ENCODE measurements around the gene LACTB. TPM values are rescaled to one million over a fixed set of nuclear protein-coding genes. Genes with fewer than 3 reads are reported as not detected.

Gene LACTB
- total and polyA plus RNA-seq, 2 experiments from 2014 or later = 26.5 to 31.0 TPM

DNA sequence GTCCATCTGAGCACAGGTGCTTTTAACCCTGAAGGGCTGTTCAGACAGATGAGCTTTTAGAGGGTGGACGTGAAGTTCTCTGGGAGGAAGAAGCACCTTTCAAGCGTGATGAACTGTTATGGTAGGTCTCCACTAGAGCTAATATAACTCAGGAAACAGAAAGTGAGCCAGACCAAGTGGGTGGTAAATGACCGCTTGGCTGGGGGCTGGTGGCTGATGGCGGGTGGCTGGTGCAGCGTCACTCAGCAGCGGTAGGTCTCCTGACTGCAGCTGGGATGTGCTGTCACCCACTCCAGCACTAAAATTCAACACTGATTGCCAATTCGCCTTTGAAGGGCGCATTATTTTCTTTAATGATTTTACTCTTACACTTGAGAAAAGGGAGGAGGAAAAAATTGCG is 31.2 kb upstream of the LACTB start:
- TF ChIP-seq, protein P1, sequence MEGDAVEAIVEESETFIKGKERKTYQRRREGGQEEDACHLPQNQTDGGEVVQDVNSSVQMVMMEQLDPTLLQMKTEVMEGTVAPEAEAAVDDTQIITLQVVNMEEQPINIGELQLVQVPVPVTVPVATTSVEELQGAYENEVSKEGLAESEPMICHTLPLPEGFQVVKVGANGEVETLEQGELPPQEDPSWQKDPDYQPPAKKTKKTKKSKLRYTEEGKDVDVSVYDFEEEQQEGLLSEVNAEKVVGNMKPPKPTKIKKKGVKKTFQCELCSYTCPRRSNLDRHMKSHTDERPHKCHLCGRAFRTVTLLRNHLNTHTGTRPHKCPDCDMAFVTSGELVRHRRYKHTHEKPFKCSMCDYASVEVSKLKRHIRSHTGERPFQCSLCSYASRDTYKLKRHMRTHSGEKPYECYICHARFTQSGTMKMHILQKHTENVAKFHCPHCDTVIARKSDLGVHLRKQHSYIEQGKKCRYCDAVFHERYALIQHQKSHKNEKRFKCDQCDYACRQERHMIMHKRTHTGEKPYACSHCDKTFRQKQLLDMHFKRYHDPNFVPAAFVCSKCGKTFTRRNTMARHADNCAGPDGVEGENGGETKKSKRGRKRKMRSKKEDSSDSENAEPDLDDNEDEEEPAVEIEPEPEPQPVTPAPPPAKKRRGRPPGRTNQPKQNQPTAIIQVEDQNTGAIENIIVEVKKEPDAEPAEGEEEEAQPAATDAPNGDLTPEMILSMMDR (IDR thresholded peaks at IDR 0.05; ENCODE audit: poor library complexity) = no peak
- TF ChIP-seq EZH2phosphoT487 (IDR thresholded peaks at IDR 0.05; ENCODE audit: low read depth, severe bottlenecking, unreplicated experiment) (no peak), EZH2 (IDR thresholded peaks at IDR 0.05; ENCODE audit: borderline replicate concordance) (no peak)
- no peak overlapping the region for H3K4me3 ChIP-seq
- DNase-seq (ENCODE audit: low spot score) = no peak
- H3K4me2 ChIP-seq = no peak overlapping the region
- no peaks in the 10 kb centered on the region for H3K79me2 ChIP-seq
- peaks cover 28% of the 10 kb centered on the region for H3K4me1 ChIP-seq (ENCODE audit: insufficient read depth)
- no peaks in the 10 kb centered on the region for H3K9me2 ChIP-seq (replicated peaks; ENCODE audit: insufficient read depth)
- 94% methylated on average over 9 of the region's 9 CpGs for WGBS (ENCODE audit: low lambda C conversion rate, missing lambda C conversion rate)
- no peaks in the 10 kb centered on the region for H3K27me3 ChIP-seq
- H3K27ac ChIP-seq = no peak overlapping the region
- H3K9me3 ChIP-seq (ENCODE audit: low read depth) = no peaks in the 10 kb centered on the region
- H2AFZ ChIP-seq = no peak overlapping the region
- H4K20me1 ChIP-seq (ENCODE audit: insufficient read depth, poor library complexity, severe bottlenecking) = no peaks in the 10 kb centered on the region
- H3K36me3 ChIP-seq (replicated peaks; ENCODE audit: insufficient read depth, low read depth) = no peaks in the 10 kb centered on the region

DNA sequence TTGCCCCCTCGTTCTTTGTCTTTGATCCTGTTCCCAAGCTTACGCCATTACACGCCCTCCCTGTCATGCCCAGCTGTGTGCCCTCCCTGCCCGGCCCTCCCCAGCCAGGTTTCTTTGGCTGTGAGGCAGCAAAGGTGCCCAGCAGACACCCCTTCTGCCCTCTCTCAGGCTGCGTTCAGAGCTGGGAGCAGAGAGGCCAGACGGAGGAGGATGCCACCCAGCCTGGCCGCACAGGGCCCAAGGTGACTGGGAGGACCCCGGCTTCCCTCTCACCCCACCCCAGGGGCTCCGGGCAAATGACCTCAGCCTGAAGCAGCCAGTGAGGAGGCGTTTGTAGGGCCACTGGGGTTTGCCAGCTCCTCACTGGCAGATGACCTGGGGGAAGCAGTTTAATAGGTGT is 30.8 kb upstream of the LACTB start:
- DNase-seq (ENCODE audit: low spot score) = no peak
- H3K9me2 ChIP-seq (replicated peaks; ENCODE audit: insufficient read depth) = no peaks in the 10 kb centered on the region
- H3K4me1 ChIP-seq (ENCODE audit: insufficient read depth) = peaks cover 28% of the 10 kb centered on the region
- H3K4me2 ChIP-seq = no peak overlapping the region
- H3K27ac ChIP-seq = no peak overlapping the region
- TF ChIP-seq EZH2 (IDR thresholded peaks at IDR 0.05; ENCODE audit: borderline replicate concordance) (no peak), EZH2phosphoT487 (IDR thresholded peaks at IDR 0.05; ENCODE audit: low read depth, severe bottlenecking, unreplicated experiment) (no peak)
- TF ChIP-seq, protein P1 (IDR thresholded peaks at IDR 0.05; ENCODE audit: poor library complexity) = no peak
- WGBS (ENCODE audit: low lambda C conversion rate, missing lambda C conversion rate) = 96% methylated on average over 9 of the region's 10 CpGs
- H3K4me3 ChIP-seq = no peak overlapping the region
- H3K79me2 ChIP-seq = no peaks in the 10 kb centered on the region
- no peaks in the 10 kb centered on the region for H3K9me3 ChIP-seq (ENCODE audit: low read depth)
- H3K27me3 ChIP-seq = no peaks in the 10 kb centered on the region
- no peaks in the 10 kb centered on the region for H3K36me3 ChIP-seq (replicated peaks; ENCODE audit: insufficient read depth, low read depth)
- H4K20me1 ChIP-seq (ENCODE audit: insufficient read depth, poor library complexity, severe bottlenecking) = no peaks in the 10 kb centered on the region
- no peak overlapping the region for H2AFZ ChIP-seq

DNA sequence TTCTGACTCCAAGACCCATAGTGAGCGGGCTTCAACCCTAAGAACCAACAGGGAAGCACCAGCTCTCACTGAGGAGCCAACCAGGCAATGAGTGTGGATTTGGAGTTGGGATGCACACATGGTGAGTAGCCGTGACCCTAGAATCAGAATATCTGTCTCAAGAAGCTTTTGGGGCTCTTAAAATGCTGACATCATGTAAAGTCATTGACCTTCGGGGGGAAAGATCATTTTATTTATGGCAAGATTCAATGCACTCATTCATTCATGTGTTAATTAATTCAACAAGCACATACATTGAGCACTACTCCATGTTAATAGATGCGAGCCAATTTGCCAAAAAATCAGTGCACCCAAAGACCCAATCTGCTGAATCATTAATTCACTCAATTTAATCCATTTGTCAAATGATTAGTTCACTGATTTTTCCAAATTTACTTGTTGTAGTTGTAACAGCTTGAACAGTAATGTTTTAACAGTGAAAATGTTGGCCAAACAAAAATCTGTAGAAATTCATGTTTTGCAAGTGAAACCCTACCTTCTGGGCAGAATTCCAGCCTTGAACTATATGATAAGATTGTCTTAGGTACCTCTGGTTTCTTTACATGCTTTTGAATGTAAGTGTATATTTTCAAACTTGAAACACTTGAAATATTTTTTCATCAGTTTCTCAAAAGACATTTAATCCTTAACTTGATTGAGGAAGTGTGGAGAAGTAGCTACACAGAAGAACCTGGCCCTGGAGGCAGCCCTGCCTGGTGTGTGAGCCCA is 29.8 kb upstream of the LACTB start:
- DNase-seq (ENCODE audit: low spot score) = no peak
- H3K4me2 ChIP-seq = no peak overlapping the region
- TF ChIP-seq EZH2 (IDR thresholded peaks at IDR 0.05; ENCODE audit: borderline replicate concordance) (no peak), EZH2phosphoT487 (IDR thresholded peaks at IDR 0.05; ENCODE audit: low read depth, severe bottlenecking, unreplicated experiment) (no peak)
- TF ChIP-seq, protein P1 (IDR thresholded peaks at IDR 0.05; ENCODE audit: poor library complexity) = no peak
- no peaks in the 10 kb centered on the region for H3K36me3 ChIP-seq (replicated peaks; ENCODE audit: insufficient read depth, low read depth)
- H3K9me3 ChIP-seq (ENCODE audit: low read depth) = no peaks in the 10 kb centered on the region
- H4K20me1 ChIP-seq (ENCODE audit: insufficient read depth, poor library complexity, severe bottlenecking) = no peaks in the 10 kb centered on the region
- H3K79me2 ChIP-seq = no peaks in the 10 kb centered on the region
- no peak overlapping the region for H3K4me3 ChIP-seq
- no peak overlapping the region for H2AFZ ChIP-seq
- H3K27me3 ChIP-seq = no peaks in the 10 kb centered on the region
- WGBS (ENCODE audit: low lambda C conversion rate, missing lambda C conversion rate) = 74% methylated on average over 4 of the region's 4 CpGs
- peaks cover 20% of the 10 kb centered on the region for H3K4me1 ChIP-seq (ENCODE audit: insufficient read depth)
- H3K9me2 ChIP-seq (replicated peaks; ENCODE audit: insufficient read depth) = no peaks in the 10 kb centered on the region
- no peak overlapping the region for H3K27ac ChIP-seq
